Ascending aorta (tissue), 2 donors: Measurements from ENCODE around the gene FAM81A. TPM values are rescaled to one million over a fixed set of nuclear protein-coding genes. Genes with fewer than 3 reads are reported as not detected.

ENCODE experiments used
- DNase-seq, 2 donors: peaks; one replicate each; pipeline ENCODE4 v3.0.0-alpha.2; 2019; ENCODE audit warnings: low spot score in 2 of 2
- H3K27ac ChIP-seq, 2 donors: fragments of 200-600 bp; sonication (generic); one replicate each; pipeline ENCODE4 v1.5.1; 2016 to 2017; ENCODE audit warnings: mild to moderate bottlenecking in 1 of 2
- H3K27me3 ChIP-seq: fragments of 200-600 bp; sonication (generic); one replicate; pipeline ENCODE4 v1.5.1; 2017
- H3K36me3 ChIP-seq, 2 donors: fragments of 200-600 bp; sonication (generic); one replicate each; pipeline ENCODE4 v1.5.1; 2016
- H3K4me1 ChIP-seq, 2 donors: fragments of 200-600 bp; sonication (generic); one replicate each; pipeline ENCODE4 v1.5.1; 2016 to 2017; ENCODE audit warnings: mild to moderate bottlenecking in 1 of 2
- H3K4me3 ChIP-seq, 2 donors: fragments of 200-600 bp; sonication (generic); one replicate each; pipeline ENCODE4 v1.5.1; 2016 to 2017; ENCODE audit warnings: mild to moderate bottlenecking in 1 of 2
- H3K9me3 ChIP-seq, 2 donors: fragments of 200-600 bp; sonication (generic); one replicate each; pipeline ENCODE4 v1.5.1; 2016
- CTCF ChIP-seq, 3 experiments: fragments of 200-600 bp in 2 of 3; fragments of 450-650 bp in 1 of 3; sonication (generic) in 2 of 3; IDR thresholded peaks; one replicate each; pipeline ENCODE4 v1.5.1; 2016 to 2019; ENCODE audit warnings: antibody characterized with exemption in 3 of 3, mild to moderate bottlenecking in 1 of 3, moderate library complexity in 1 of 3
- intact Hi-C: fragments of 100-400 bp; cut with DNase I; formaldehyde crosslinking; loops from one replicate; pipeline ENCODE4 v1.15.1; 2023
- total RNA-seq: library from RNA; depleted of rRNA; stranded (reverse); fragments of >200 nt; gene quantifications from one replicate; pipeline ENCODE4 v1.1.0, GENCODE V29; 2016

The FAM81A gene
- total RNA-seq, 1 donor from 2014 or later = not detected

GRCh38 chr15:59528961-59529402, 91.0 kb downstream of the FAM81A start:
- DNase-seq = peak; percentile 26 to 92
- H3K36me3 ChIP-seq = no peaks in the 10 kb centered on the region
- TF ChIP-seq CTCF (IDR thresholded peaks at IDR 0.05) = peak; percentile 67 to 84 (median 67)
- intact Hi-C loops = no loop called here
- H3K27ac ChIP-seq = no peak overlapping the region
- H3K27me3 ChIP-seq = no peaks in the 10 kb centered on the region
- no peaks in the 10 kb centered on the region for H3K4me1 ChIP-seq
- H3K4me3 ChIP-seq = no peak overlapping the region
- H3K9me3 ChIP-seq = no peaks in the 10 kb centered on the region

GRCh38 chr15:59531066-59531675, 93.2 kb downstream of the FAM81A start:
- Histone ChIP-seq H3K9me3 (no peaks in the 10 kb centered on the region), H3K27ac (no peak overlapping the region), H3K4me3 (no peak overlapping the region), H3K36me3 (no peaks in the 10 kb centered on the region), H3K4me1 (no peaks in the 10 kb centered on the region), H3K27me3 (no peaks in the 10 kb centered on the region)
- no peak for DNase-seq
- intact Hi-C loops = no loop called here
- TF ChIP-seq CTCF (IDR thresholded peaks at IDR 0.05) = no peak

GRCh38 chr15:59532770-59533379, 94.9 kb downstream of the FAM81A start:
- Histone ChIP-seq H3K4me1 (no peaks in the 10 kb centered on the region), H3K4me3 (no peak overlapping the region), H3K36me3 (no peaks in the 10 kb centered on the region), H3K27ac (no peak overlapping the region), H3K27me3 (no peaks in the 10 kb centered on the region), H3K9me3 (no peaks in the 10 kb centered on the region)
- no peak for DNase-seq
- intact Hi-C loops = no loop called here
- TF ChIP-seq CTCF (IDR thresholded peaks at IDR 0.05) = peak; percentile 39 to 68 (median 46)

- DNase-seq = no peak
- Histone ChIP-seq H3K9me3 (no peaks in the 10 kb centered on the region), H3K27ac (no peak overlapping the region), H3K4me3 (no peak overlapping the region), H3K36me3 (no peaks in the 10 kb centered on the region), H3K4me1 (no peaks in the 10 kb centered on the region), H3K27me3 (no peaks in the 10 kb centered on the region)
- intact Hi-C loops = no loop called here
- no peak for TF ChIP-seq CTCF (IDR thresholded peaks at IDR 0.05)
Measured at GRCh38 chr15:59536553-59536952, 98.6 kb downstream of the FAM81A start.

- Histone ChIP-seq H3K4me3 (no peak overlapping the region), H3K4me1 (no peaks in the 10 kb centered on the region), H3K36me3 (no peaks in the 10 kb centered on the region), H3K27ac (no peak overlapping the region), H3K9me3 (no peaks in the 10 kb centered on the region), H3K27me3 (no peaks in the 10 kb centered on the region)
- DNase-seq = no peak
- no peak for TF ChIP-seq CTCF (IDR thresholded peaks at IDR 0.05)
- intact Hi-C loops = no loop called here
Measured at GRCh38 chr15:59537403-59537802, 99.4 kb downstream of the FAM81A start.
